Neural cell (in vitro differentiated cells): ENCODE data around the gene PHPT1. TPM values are rescaled to one million over a fixed set of nuclear protein-coding genes. Genes with fewer than 3 reads are reported as not detected.

Source experiments
- H2AFZ ChIP-seq: fragments of 200-600, 300-800 bp; sonication (generic), shearing (Covaris generic); 2 replicates; pipeline ENCODE4 v1.6.0; 2014; ENCODE audit warnings: low read depth, mild to moderate bottlenecking, antibody characterized with exemption, low read length, moderate library complexity
- H3F3A ChIP-seq: fragments of 200-600 bp; shearing (Covaris generic); 2 replicates; pipeline ENCODE4 v1.6.1; 2016; ENCODE audit warnings: mild to moderate bottlenecking, moderate library complexity, mixed read lengths, antibody characterized with exemption, low read length; ENCODE audit not compliant: insufficient read depth, poor library complexity, severe bottlenecking
- H3K27ac ChIP-seq: fragments of 200-600, 300-800 bp; sonication (generic), shearing (Covaris generic); 2 replicates; pipeline ENCODE4 v1.5.1; 2014; ENCODE audit warnings: mild to moderate bottlenecking, low read length, moderate library complexity
- H3K27me3 ChIP-seq: fragments of 300-800, 200-600 bp; sonication (generic), shearing (Covaris generic); 2 replicates; pipeline ENCODE4 v1.6.0; 2014; ENCODE audit warnings: mild to moderate bottlenecking, low read depth, low read length, moderate library complexity; ENCODE audit not compliant: insufficient read depth
- H3K36me3 ChIP-seq: fragments of 300-800, 200-600 bp; sonication (generic), shearing (Covaris generic); 2 replicates; pipeline ENCODE4 v1.5.1; 2014; ENCODE audit warnings: mild to moderate bottlenecking, antibody characterized with exemption, low read length, moderate library complexity; ENCODE audit not compliant: insufficient read depth
- H3K4me2 ChIP-seq: fragments of 300-800, 200-600 bp; sonication (generic), shearing (Covaris generic); 2 replicates; pipeline ENCODE4 v1.6.0; 2014; ENCODE audit warnings: mild to moderate bottlenecking, low read length
- H3K4me3 ChIP-seq: fragments of 300-800, 200-600 bp; sonication (generic), shearing (Covaris generic); 2 replicates; pipeline ENCODE4 v1.5.1; 2014; ENCODE audit warnings: mild to moderate bottlenecking, low read length, moderate library complexity
- H3K79me2 ChIP-seq: fragments of 200-600 bp; shearing (Covaris generic); replicated peaks from 2 replicates; pipeline ENCODE4 v1.6.0; 2014; ENCODE audit warnings: mild to moderate bottlenecking, low read length, moderate library complexity; ENCODE audit not compliant: insufficient read depth
- H3K9ac ChIP-seq: fragments of 300-800, 200-600 bp; sonication (generic), shearing (Covaris generic); 2 replicates; pipeline ENCODE4 v1.6.1; 2016; ENCODE audit warnings: mild to moderate bottlenecking, low read length, mixed read lengths
- H3K9me2 ChIP-seq: fragments of 200-600 bp; shearing (Covaris generic); 2 replicates; pipeline ENCODE4 v1.6.1; 2016; ENCODE audit warnings: mild to moderate bottlenecking, low read length, mixed read lengths; ENCODE audit not compliant: insufficient read depth
- H3K9me3 ChIP-seq: fragments of 200-600, 300-800 bp; sonication (generic), shearing (Covaris generic); 2 replicates; pipeline ENCODE4 v1.6.1; 2016; ENCODE audit warnings: mild to moderate bottlenecking, mixed run types, low read length, moderate library complexity, mixed read lengths
- H4K20me1 ChIP-seq: fragments of 200-600 bp; shearing (Covaris generic); 2 replicates; pipeline ENCODE4 v1.6.1; 2016; ENCODE audit warnings: mild to moderate bottlenecking, mixed run types; ENCODE audit not compliant: insufficient read depth
- EP300 ChIP-seq: fragments of 450-650 bp; conservative IDR thresholded peaks from 2 replicates; pipeline ENCODE4 v1.6.1; 2014; ENCODE audit warnings: antibody characterized with exemption, mild to moderate bottlenecking, moderate library complexity; ENCODE audit not compliant: poor library complexity, severe bottlenecking
- EZH2 ChIP-seq: fragments of 200-600, 300-800 bp; shearing (Covaris generic), sonication (generic); IDR thresholded peaks from 2 replicates; pipeline ENCODE4 v1.6.1; 2014; ENCODE audit warnings: antibody characterized with exemption, low read length, borderline replicate concordance, mild to moderate bottlenecking; ENCODE audit not compliant: insufficient read depth, poor library complexity, severe bottlenecking
- MXI1 ChIP-seq: fragments of 450-650 bp; conservative IDR thresholded peaks from 2 replicates; pipeline ENCODE4 v1.6.1; 2014; ENCODE audit warnings: antibody characterized with exemption, mild to moderate bottlenecking; ENCODE audit not compliant: poor library complexity, severe bottlenecking
- POLR2AphosphoS5 ChIP-seq: IDR thresholded peaks from 2 replicates; pipeline ENCODE4 v1.6.1; 2012
- RAD21 ChIP-seq: fragments of 450-650 bp; conservative IDR thresholded peaks from 2 replicates; pipeline ENCODE4 v1.6.1; 2014; ENCODE audit warnings: antibody characterized with exemption, mild to moderate bottlenecking, moderate library complexity
- SMC3 ChIP-seq: fragments of 450-650 bp; conservative IDR thresholded peaks from 2 replicates; pipeline ENCODE4 v1.6.1; 2014; ENCODE audit warnings: antibody characterized with exemption, mild to moderate bottlenecking, moderate library complexity; ENCODE audit not compliant: poor library complexity
- TAF1 ChIP-seq: IDR thresholded peaks from 2 replicates; pipeline ENCODE4 v1.6.1; 2012; ENCODE audit warnings: low read depth
- polyA plus RNA-seq: library from polyadenylated mRNA; depleted of rRNA; stranded (reverse); fragments of >200 nt; gene quantifications from 2 replicates; pipeline ENCODE4 v1.2.3, GENCODE V29; 2014
- TF ChIP-seq, protein P1 (sequence below): IDR thresholded peaks from 2 replicates; pipeline ENCODE4 v1.6.1; 2012; ENCODE audit warnings: borderline replicate concordance
- TF ChIP-seq, protein P2 (sequence below): fragments of 450-650 bp; IDR thresholded peaks from 2 replicates; pipeline ENCODE4 v1.5.1; 2014; ENCODE audit warnings: antibody characterized with exemption, mild to moderate bottlenecking, moderate library complexity; ENCODE audit not compliant: poor library complexity, severe bottlenecking

The PHPT1 gene
- polyA plus RNA-seq, 1 donor from 2014 or later, result 279 TPM

DNA sequence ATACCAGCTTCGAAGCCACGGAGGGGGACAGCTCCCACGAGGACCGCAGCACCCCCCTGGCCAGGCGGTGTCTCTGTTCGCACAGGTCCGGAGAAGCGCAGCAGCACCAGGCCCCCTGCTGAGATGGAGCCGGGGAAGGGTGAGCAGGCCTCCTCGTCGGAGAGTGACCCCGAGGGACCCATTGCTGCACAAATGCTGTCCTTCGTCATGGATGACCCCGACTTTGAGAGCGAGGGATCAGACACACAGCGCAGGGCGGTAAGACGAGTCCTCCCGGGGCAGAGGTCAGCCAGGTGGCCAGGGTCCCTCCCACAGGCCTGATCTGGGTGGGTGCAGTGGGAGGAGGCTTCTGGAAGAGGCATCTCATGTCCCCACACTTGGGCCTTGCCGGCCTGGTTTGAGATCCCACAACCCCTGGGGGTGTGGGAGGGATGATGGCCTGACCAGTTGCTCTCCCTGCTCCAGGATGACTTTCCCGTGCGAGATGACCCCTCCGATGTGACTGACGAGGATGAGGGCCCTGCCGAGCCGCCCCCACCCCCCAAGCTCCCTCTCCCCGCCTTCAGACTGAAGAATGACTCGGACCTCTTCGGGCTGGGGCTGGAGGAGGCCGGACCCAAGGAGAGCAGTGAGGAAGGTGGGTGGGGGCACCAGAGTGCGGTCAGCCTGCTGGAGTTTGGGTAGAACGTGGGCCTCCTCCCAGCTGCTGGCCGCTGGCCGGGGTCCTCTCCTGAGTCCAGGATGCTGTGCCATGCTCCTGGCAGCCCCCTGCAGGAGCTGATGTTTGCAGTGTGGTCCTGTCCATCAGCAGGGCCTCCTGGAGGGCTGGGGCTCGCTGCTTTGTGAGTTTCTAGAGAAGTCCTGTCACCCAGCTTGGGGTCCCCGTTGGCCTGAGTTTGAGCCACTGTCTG is 9.7 kb upstream of the PHPT1 start:
- Histone ChIP-seq H2AFZ (no peak overlapping the region), H3F3A (no peaks in the 10 kb centered on the region), H3K36me3 (no peaks in the 10 kb centered on the region), H3K27ac (no peak overlapping the region), H3K79me2 (no peaks in the 10 kb centered on the region), H4K20me1 (no peaks in the 10 kb centered on the region), H3K27me3 (no peaks in the 10 kb centered on the region), H3K4me2 (no peak overlapping the region), H3K9ac (no peak overlapping the region), H3K9me2 (no peaks in the 10 kb centered on the region), H3K4me3 (no peak overlapping the region), H3K9me3 (no peaks in the 10 kb centered on the region)
- TF ChIP-seq, protein P1, sequence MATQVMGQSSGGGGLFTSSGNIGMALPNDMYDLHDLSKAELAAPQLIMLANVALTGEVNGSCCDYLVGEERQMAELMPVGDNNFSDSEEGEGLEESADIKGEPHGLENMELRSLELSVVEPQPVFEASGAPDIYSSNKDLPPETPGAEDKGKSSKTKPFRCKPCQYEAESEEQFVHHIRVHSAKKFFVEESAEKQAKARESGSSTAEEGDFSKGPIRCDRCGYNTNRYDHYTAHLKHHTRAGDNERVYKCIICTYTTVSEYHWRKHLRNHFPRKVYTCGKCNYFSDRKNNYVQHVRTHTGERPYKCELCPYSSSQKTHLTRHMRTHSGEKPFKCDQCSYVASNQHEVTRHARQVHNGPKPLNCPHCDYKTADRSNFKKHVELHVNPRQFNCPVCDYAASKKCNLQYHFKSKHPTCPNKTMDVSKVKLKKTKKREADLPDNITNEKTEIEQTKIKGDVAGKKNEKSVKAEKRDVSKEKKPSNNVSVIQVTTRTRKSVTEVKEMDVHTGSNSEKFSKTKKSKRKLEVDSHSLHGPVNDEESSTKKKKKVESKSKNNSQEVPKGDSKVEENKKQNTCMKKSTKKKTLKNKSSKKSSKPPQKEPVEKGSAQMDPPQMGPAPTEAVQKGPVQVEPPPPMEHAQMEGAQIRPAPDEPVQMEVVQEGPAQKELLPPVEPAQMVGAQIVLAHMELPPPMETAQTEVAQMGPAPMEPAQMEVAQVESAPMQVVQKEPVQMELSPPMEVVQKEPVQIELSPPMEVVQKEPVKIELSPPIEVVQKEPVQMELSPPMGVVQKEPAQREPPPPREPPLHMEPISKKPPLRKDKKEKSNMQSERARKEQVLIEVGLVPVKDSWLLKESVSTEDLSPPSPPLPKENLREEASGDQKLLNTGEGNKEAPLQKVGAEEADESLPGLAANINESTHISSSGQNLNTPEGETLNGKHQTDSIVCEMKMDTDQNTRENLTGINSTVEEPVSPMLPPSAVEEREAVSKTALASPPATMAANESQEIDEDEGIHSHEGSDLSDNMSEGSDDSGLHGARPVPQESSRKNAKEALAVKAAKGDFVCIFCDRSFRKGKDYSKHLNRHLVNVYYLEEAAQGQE, result no peak
- TF ChIP-seq RAD21 (no peak), SMC3 (no peak), TAF1 (no peak), EP300 (no peak), EZH2 (no peak), MXI1 (no peak), POLR2AphosphoS5 (no peak)
- TF ChIP-seq, protein P2, sequence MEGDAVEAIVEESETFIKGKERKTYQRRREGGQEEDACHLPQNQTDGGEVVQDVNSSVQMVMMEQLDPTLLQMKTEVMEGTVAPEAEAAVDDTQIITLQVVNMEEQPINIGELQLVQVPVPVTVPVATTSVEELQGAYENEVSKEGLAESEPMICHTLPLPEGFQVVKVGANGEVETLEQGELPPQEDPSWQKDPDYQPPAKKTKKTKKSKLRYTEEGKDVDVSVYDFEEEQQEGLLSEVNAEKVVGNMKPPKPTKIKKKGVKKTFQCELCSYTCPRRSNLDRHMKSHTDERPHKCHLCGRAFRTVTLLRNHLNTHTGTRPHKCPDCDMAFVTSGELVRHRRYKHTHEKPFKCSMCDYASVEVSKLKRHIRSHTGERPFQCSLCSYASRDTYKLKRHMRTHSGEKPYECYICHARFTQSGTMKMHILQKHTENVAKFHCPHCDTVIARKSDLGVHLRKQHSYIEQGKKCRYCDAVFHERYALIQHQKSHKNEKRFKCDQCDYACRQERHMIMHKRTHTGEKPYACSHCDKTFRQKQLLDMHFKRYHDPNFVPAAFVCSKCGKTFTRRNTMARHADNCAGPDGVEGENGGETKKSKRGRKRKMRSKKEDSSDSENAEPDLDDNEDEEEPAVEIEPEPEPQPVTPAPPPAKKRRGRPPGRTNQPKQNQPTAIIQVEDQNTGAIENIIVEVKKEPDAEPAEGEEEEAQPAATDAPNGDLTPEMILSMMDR, result no peak

- H3K9me2 ChIP-seq, result no peaks in the 10 kb centered on the region
- no peaks in the 10 kb centered on the region for H3K36me3 ChIP-seq
Measured at GRCh38 chr9:136840140-136840876, 8.9 kb upstream of the PHPT1 start.

More at GRCh38 chr9:136840140-136840876, 8.9 kb upstream of the PHPT1 start:
- H2AFZ ChIP-seq, result no peak overlapping the region
- H3K27me3 ChIP-seq, result no peaks in the 10 kb centered on the region
- H4K20me1 ChIP-seq, result no peaks in the 10 kb centered on the region
- TF ChIP-seq MXI1 (no peak), RAD21 (no peak), EP300 (no peak), EZH2 (no peak)
- TF ChIP-seq, protein P1, result no peak
- H3K9ac ChIP-seq, result no peak overlapping the region
- H3K27ac ChIP-seq, result no peak overlapping the region
- no peaks in the 10 kb centered on the region for H3K79me2 ChIP-seq
- no peak overlapping the region for H3K4me3 ChIP-seq
- H3F3A ChIP-seq, result no peaks in the 10 kb centered on the region
- no peaks in the 10 kb centered on the region for H3K9me3 ChIP-seq
- H3K4me2 ChIP-seq, result no peak overlapping the region
